Neural progenitor cell (in vitro differentiated cells): ENCODE data around the gene ADTRP. TPM values are rescaled to one million over a fixed set of nuclear protein-coding genes. Genes with fewer than 3 reads are reported as not detected.
"Not testable (repeated sequence)": the region's sequence is repeated elsewhere in the genome, so short reads cannot be mapped to it uniquely, and the experiment has no call there.

ENCODE experiments used
- DNase-seq: peaks from one replicate; pipeline ENCODE4 v3.0.0-alpha.2; 2016; ENCODE audit warnings: low spot score
- H2AFZ ChIP-seq: fragments of 200-600 bp; sonication (generic); replicated peaks from 2 replicates; pipeline ENCODE4 v1.6.1; 2016; ENCODE audit warnings: antibody characterized with exemption
- H3F3A ChIP-seq: fragments of 200-600 bp; sonication (generic); 2 replicates; pipeline ENCODE4 v1.6.1; 2016; ENCODE audit warnings: antibody characterized with exemption, low read depth
- H3K27ac ChIP-seq: fragments of 200-600 bp; sonication (generic); 2 replicates; pipeline ENCODE4 v1.5.1; 2016; ENCODE audit warnings: mild to moderate bottlenecking
- H3K27me3 ChIP-seq: fragments of 200-600 bp; sonication (generic); 2 replicates; pipeline ENCODE4 v1.6.1; 2016; ENCODE audit warnings: mild to moderate bottlenecking, moderate library complexity
- H3K36me3 ChIP-seq: fragments of 200-600 bp; sonication (generic); 2 replicates; pipeline ENCODE4 v1.5.1; 2016
- H3K4me1 ChIP-seq: fragments of 200-600 bp; sonication (generic); 2 replicates; pipeline ENCODE4 v1.6.1; 2016; ENCODE audit warnings: mixed run types
- H3K4me2 ChIP-seq: fragments of 200-600 bp; sonication (generic); 2 replicates; pipeline ENCODE4 v1.6.1; 2016
- H3K4me3 ChIP-seq: fragments of 200-600 bp; sonication (generic); 2 replicates; pipeline ENCODE4 v1.5.1; 2016
- H3K79me2 ChIP-seq: fragments of 200-600 bp; sonication (generic); 2 replicates; pipeline ENCODE4 v1.6.1; 2016; ENCODE audit warnings: low read depth
- H3K9ac ChIP-seq: fragments of 200-600 bp; sonication (generic); 2 replicates; pipeline ENCODE4 v1.6.1; 2016
- H3K9me3 ChIP-seq: fragments of 200-600 bp; sonication (generic); 2 replicates; pipeline ENCODE4 v1.5.1; 2016; ENCODE audit warnings: low read depth
- H4K20me1 ChIP-seq: fragments of 200-600 bp; sonication (generic); 2 replicates; pipeline ENCODE4 v1.6.1; 2016; ENCODE audit warnings: low read depth
- H3K27ac Mint-ChIP-seq: 3 replicates; pipeline ENCODE4 v1.8.0; 2021; ENCODE audit warnings: mixed read lengths
- H3K27me3 Mint-ChIP-seq: 2 replicates; pipeline ENCODE4 v1.8.0; 2022; ENCODE audit warnings: low read depth, mild to moderate bottlenecking, inconsistent platforms, moderate library complexity, mixed read lengths; ENCODE audit not compliant: insufficient read depth
- H3K36me3 Mint-ChIP-seq: 3 replicates; pipeline ENCODE4 v1.8.0; 2021; ENCODE audit warnings: mixed read lengths
- H3K4me1 Mint-ChIP-seq: 3 replicates; pipeline ENCODE4 v1.8.0; 2021; ENCODE audit warnings: mixed read lengths
- H3K4me3 Mint-ChIP-seq: 3 replicates; pipeline ENCODE4 v1.8.0; 2021; ENCODE audit warnings: mild to moderate bottlenecking, moderate library complexity, mixed read lengths
- H3K9me3 Mint-ChIP-seq: 3 replicates; pipeline ENCODE4 v1.8.0; 2020; ENCODE audit warnings: mixed read lengths
- CTCF ChIP-seq: fragments of 200-600 bp; sonication (generic); IDR thresholded peaks from 2 replicates; pipeline ENCODE4 v1.5.1; 2017; ENCODE audit warnings: antibody characterized with exemption, mild to moderate bottlenecking
- EZH2 ChIP-seq: fragments of 200-600 bp; sonication (generic); IDR thresholded peaks from 2 replicates; pipeline ENCODE4 v1.6.1; 2017; ENCODE audit warnings: antibody characterized with exemption, mild to moderate bottlenecking, moderate library complexity
- EZH2phosphoT487 ChIP-seq: fragments of 200-600 bp; sonication (generic); IDR thresholded peaks from 2 replicates; pipeline ENCODE4 v1.6.1; 2017; ENCODE audit warnings: antibody characterized with exemption
- total RNA-seq: library from RNA; depleted of rRNA; stranded (reverse); fragments of >200 nt; gene quantifications from 2 replicates; pipeline ENCODE4 v1.2.3, GENCODE V29; 2015; ENCODE audit warnings: low replicate concordance

ADTRP gene
- total RNA-seq, 1 donor from 2014 or later = not detected

GRCh38 chr6:11689847-11690246 lies 88.8 kb downstream of the ADTRP start:
- no peaks in the 10 kb centered on the region for H3K79me2 ChIP-seq
- Mint-ChIP-seq H3K4me1 (peaks cover 10% of the 10 kb centered on the region), H3K27me3 (peaks cover 3% of the 10 kb centered on the region), H3K4me3 (no peak overlapping the region), H3K27ac (no peak overlapping the region), H3K36me3 (no peaks in the 10 kb centered on the region), H3K9me3 (peaks cover 5% of the 10 kb centered on the region)
- H4K20me1 ChIP-seq = no peaks in the 10 kb centered on the region
- no peak overlapping the region for H3K9ac ChIP-seq
- no peak overlapping the region for H2AFZ ChIP-seq
- peaks cover 15% of the 10 kb centered on the region for H3K4me1 ChIP-seq
- H3K36me3 ChIP-seq = no peaks in the 10 kb centered on the region
- H3K9me3 ChIP-seq = no peaks in the 10 kb centered on the region
- DNase-seq = no peak
- TF ChIP-seq EZH2 (no peak), CTCF (no peak), EZH2phosphoT487 (no peak)
- no peaks in the 10 kb centered on the region for H3K27me3 ChIP-seq
- H3K4me2 ChIP-seq = no peak overlapping the region
- H3K27ac ChIP-seq = no peak overlapping the region
- H3K4me3 ChIP-seq = no peak overlapping the region
- H3F3A ChIP-seq = no peaks in the 10 kb centered on the region

- H3K36me3 ChIP-seq, H3F3A ChIP-seq, H3K4me1 Mint-ChIP-seq, H3K4me3 Mint-ChIP-seq, H3K9me3 ChIP-seq, H3K36me3 Mint-ChIP-seq, H3K27ac Mint-ChIP-seq, H3K9me3 Mint-ChIP-seq, H3K4me2 ChIP-seq, H3K79me2 ChIP-seq, H3K27me3 Mint-ChIP-seq, H3K27ac ChIP-seq, DNase-seq, H3K9ac ChIP-seq, H4K20me1 ChIP-seq, H3K4me3 ChIP-seq, H2AFZ ChIP-seq, H3K27me3 ChIP-seq: not testable (repeated sequence)
- peaks cover 15% of the 10 kb centered on the region for H3K4me1 ChIP-seq
Observed at GRCh38 chr6:11689400-11689799, 89.2 kb downstream of the ADTRP start.

- Histone ChIP-seq H4K20me1 (no peaks in the 10 kb centered on the region), H3K9me3 (no peaks in the 10 kb centered on the region), H3F3A (no peaks in the 10 kb centered on the region), H3K79me2 (no peaks in the 10 kb centered on the region), H3K36me3 (no peaks in the 10 kb centered on the region), H3K27ac (no peak overlapping the region), H3K4me3 (no peak overlapping the region), H2AFZ (no peak overlapping the region), H3K4me1 (peaks cover 15% of the 10 kb centered on the region), H3K27me3 (no peaks in the 10 kb centered on the region), H3K9ac (no peak overlapping the region), H3K4me2 (peak overlapping the region; percentile 51)
- Mint-ChIP-seq H3K27ac (no peak overlapping the region), H3K4me1 (peaks cover 10% of the 10 kb centered on the region), H3K9me3 (peaks cover 5% of the 10 kb centered on the region), H3K36me3 (no peaks in the 10 kb centered on the region), H3K4me3 (no peak overlapping the region), H3K27me3 (peaks cover 3% of the 10 kb centered on the region)
- TF ChIP-seq EZH2phosphoT487 (no peak), CTCF (no peak), EZH2 (no peak)
- DNase-seq = no peak
Observed at GRCh38 chr6:11688425-11688709, 90.2 kb downstream of the ADTRP start.

GRCh38 chr6:11685481-11686093 lies 93.0 kb downstream of the ADTRP start:
- Histone ChIP-seq H3K4me3 (no peak overlapping the region), H3F3A (no peaks in the 10 kb centered on the region), H3K9me3 (no peaks in the 10 kb centered on the region), H3K36me3 (no peaks in the 10 kb centered on the region), H3K4me1 (peaks cover 15% of the 10 kb centered on the region), H3K4me2 (no peak overlapping the region), H3K9ac (no peak overlapping the region), H3K27me3 (no peaks in the 10 kb centered on the region), H3K27ac (no peak overlapping the region), H4K20me1 (no peaks in the 10 kb centered on the region), H3K79me2 (no peaks in the 10 kb centered on the region), H2AFZ (no peak overlapping the region)
- Mint-ChIP-seq H3K4me1 (peaks cover 10% of the 10 kb centered on the region), H3K9me3 (peaks cover 15% of the 10 kb centered on the region), H3K4me3 (no peak overlapping the region), H3K27ac (no peak overlapping the region), H3K36me3 (peaks cover 3% of the 10 kb centered on the region), H3K27me3 (peaks cover 2% of the 10 kb centered on the region)
- DNase-seq = no peak
- no peak for TF ChIP-seq EZH2phosphoT487
- no peak for TF ChIP-seq CTCF
- no peak for TF ChIP-seq EZH2
